NCI-H345 treated with DMSO at 0.1 percent for 48 hours (cell line): ENCODE results near the gene TIE1.

ENCODE experiments used
- DNase-seq: peaks from one replicate; lab custom pipeline; 2025; ENCODE audit not compliant: unreplicated experiment; lab: John Stamatoyannopoulos, UW

Gene TIE1

GRCh38 chr1:43334453-43335205 lies 33.8 kb downstream of the TIE1 start:
- DNase-seq = no peak

DNA sequence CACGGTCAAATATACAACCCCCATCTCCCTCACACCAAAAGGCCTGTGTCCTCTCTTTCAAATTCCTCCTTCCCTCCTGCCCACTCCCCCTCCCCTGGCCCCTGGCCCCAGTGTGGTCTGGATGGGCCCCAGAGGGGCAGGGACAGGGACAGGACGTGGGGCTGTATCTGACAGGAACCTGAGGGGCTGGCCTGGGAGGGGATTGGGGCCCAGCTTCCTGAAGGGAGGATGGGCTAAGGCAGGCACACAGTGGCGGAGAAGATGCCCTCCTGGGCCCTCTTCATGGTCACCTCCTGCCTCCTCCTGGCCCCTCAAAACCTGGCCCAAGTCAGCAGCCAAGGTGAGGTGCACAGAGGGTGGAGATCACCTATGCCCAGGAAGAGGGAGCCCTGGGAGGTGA lies 36.8 kb downstream of the TIE1 start, which contains the start of gene MPL:
TSS of gene MPL (plus strand) at position 231 of the 400 bp plus-strand sequence. CDS start at position 262, 31 bp downstream.
- DNase-seq = no peak

GRCh38 chr1:43338001-43338400 lies 37.2 kb downstream of the TIE1 start:
- DNase-seq = no peak

DNA sequence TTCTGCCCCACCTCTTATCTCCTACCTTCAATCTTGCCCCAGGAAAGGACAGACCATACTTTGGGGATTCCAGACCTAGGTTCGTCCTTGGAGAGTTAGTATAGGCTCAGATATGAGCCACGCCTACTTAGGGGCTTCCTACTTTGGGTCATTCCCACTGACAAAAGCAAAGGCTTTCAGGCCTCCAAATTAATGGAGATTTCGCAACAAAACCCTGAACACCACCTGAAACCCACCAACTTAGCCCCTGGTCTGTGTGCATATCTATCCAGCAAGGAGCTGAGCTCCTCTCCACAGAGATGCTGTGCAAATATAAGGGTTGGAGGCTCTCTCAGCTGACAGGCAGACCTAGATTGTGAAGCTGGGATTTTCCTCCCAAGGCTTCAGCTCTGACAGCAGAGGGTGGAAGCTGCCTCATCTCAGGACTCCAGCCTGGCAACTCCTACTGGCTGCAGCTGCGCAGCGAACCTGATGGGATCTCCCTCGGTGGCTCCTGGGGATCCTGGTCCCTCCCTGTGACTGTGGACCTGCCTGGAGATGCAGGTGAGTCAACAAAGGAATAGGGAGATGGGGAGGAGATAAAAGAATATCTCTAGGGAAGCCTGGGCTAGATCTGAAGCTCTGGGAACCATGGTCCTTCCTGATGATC lies 38.9 kb downstream of the TIE1 start:
- no peak for DNase-seq

DNA sequence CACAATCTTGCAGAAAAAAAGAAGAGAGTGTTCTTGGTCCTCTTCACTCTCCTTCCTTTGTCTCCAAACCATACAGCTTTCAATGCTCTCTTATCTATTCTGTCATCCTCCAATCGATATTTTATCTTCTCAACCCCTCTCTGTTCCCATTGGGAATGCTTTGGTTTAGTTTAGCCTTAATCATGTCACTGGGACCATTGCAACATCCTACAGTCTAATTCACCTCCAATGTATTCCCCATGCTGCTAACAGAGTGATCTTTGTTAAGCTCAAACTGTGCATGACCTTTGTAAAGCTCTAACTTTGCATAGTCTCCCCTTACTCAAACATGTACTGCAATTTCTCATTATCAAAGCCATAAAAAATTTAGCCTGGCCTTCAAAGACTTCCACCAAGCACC lies 39.8 kb downstream of the TIE1 start:
- DNase-seq = no peak

GRCh38 chr1:43344267-43344850 lies 43.6 kb downstream of the TIE1 start:
- no peak for DNase-seq

GRCh38 chr1:43345120-43345519 lies 44.3 kb downstream of the TIE1 start:
- DNase-seq = no peak

- no peak for DNase-seq
Measured at GRCh38 chr1:43346636-43347035, 45.9 kb downstream of the TIE1 start.

DNA sequence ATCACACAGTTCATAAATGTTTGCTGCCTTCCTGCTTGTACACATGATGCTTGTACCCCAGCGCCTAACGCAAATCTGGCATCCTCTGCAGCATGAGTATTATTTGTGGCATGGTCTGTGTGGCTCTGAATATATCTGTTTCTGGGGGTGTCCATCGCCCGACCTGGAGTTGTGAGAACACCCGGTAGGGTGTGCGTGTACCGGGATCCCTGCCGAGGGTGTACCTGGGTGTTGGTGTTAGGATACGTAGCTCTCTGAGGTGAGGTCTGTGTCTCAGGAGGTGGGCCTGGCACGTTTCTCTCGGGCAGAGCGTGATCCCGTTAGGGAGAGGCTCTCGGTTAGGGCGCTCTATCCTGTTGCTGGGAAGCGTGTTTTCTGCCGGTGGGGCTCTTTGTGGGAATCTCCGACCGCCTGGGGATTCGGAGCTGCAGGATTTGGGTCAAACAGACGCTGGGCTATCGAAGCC lies 47.6 kb downstream of the TIE1 start:
- DNase-seq = peak; percentile 55

DNA sequence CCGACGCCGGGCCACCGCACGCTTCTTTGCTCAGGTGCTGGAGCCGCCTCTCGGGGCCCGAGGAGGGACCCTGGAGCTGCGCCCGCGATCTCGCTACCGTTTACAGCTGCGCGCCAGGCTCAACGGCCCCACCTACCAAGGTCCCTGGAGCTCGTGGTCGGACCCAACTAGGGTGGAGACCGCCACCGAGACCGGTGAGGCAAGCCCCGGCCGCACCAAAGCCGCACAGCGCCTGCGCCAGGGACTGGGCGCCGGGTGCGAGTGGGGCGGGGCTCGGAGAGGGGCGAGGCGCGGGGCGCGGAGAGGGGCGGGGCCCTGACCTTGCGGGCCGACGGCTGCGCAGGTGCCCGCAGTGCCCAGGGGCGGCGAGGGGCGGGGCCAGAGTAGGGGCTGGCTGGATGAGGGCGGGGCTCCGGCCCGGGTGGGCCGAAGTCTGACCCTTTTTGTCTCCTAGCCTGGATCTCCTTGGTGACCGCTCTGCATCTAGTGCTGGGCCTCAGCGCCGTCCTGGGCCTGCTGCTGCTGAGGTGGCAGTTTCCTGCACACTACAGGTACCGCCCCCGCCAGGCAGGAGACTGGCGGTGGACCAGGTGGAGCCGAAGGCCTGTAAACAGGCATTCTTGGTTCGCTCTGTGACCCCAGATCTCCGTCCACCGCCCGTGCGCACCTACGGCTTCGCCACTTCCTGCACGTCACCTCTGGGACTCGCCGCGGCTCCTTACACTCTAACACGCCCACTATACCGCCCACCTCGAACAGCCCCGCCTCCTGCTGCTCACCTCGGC lies 48.2 kb downstream of the TIE1 start:
- peak; percentile 84 for DNase-seq

GRCh38 chr1:43349594-43350306 lies 49.0 kb downstream of the TIE1 start:
- no peak for DNase-seq

GRCh38 chr1:43350976-43351375 lies 50.2 kb downstream of the TIE1 start:
- no peak for DNase-seq

DNA sequence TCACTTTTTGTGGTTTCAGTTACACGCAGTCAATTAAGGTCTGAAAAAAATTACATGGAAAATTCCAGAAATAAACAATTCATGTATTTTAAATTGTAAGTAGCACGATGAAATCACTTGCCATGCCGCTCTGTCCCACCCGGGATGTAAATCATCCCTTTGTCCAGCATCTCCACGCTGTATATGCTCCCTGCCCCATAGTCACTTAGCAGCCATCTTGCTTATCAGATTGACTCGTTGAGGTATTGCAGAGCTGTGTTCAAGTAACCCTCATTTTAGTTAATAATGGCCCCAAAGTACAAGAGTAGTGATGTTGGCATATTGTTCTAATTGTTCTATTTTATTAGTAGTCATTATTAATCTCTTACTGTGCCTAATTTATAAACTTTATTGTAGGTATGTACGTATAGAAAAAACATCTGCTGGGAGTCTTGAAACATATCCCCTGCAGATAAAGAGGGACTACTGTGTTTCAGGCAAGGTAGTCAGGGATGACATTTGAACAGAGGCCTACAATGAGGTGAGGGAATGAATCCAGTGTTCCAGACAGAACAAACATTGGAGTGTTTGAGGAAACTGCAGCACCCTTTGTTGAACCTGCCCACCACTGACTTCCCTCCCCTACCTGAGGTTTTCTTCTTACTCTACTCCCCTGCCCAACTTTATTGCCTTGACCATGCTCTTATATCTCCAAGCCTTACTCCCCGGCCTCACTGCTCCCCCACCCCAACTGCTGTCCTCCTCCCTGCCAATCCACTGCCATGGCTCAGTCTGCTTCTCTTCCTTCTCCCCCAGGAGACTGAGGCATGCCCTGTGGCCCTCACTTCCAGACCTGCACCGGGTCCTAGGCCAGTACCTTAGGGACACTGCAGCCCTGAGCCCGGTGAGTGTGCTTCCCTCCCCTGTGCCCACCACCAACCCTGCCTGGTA lies 50.9 kb downstream of the TIE1 start:
- DNase-seq = no peak

GRCh38 chr1:43352351-43352705 lies 51.5 kb downstream of the TIE1 start:
- no peak for DNase-seq

- no peak for DNase-seq
Measured at GRCh38 chr1:43352881-43353280, 52.1 kb downstream of the TIE1 start.

DNA sequence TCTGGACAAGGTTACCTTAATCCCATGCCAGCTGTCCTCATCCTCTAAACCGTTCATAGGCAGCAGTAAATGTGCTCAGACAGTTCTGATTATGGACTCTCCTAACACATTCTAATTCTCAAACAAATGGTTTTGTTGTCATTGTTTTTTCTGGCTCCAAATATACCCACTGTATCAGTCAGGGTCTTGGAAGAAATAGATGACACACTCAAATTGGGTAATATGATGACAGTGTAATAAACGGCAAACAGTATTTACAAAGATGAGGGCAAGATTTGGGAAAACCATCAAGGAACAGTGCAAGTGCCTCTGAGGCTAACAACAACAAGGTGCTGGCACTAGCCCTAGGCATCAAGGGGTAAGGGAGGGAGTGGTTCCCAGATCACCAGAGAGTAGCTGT lies 53.7 kb downstream of the TIE1 start:
- no peak for DNase-seq

- no peak for DNase-seq
Measured at GRCh38 chr1:43354936-43355335, 54.2 kb downstream of the TIE1 start.

DNA sequence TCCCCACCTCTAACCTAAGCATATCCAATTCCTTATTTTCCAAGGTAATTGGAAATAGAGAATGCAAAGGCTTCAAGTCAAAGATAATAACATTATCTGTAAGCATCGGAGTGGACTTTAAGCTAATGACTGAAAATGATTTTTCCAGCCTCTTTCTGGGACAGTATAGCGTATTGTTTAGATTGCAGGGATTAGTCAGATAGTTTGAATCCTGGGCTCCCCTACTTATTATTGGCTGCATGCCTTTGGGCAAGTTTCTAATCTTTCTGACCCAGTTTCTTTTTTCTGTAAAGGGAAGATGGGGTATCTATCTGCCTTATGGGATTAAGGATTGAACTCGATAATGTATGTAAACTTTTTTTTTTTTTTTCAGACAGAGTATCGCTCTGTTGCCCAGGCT lies 56.5 kb downstream of the TIE1 start:
- DNase-seq = no peak

DNA sequence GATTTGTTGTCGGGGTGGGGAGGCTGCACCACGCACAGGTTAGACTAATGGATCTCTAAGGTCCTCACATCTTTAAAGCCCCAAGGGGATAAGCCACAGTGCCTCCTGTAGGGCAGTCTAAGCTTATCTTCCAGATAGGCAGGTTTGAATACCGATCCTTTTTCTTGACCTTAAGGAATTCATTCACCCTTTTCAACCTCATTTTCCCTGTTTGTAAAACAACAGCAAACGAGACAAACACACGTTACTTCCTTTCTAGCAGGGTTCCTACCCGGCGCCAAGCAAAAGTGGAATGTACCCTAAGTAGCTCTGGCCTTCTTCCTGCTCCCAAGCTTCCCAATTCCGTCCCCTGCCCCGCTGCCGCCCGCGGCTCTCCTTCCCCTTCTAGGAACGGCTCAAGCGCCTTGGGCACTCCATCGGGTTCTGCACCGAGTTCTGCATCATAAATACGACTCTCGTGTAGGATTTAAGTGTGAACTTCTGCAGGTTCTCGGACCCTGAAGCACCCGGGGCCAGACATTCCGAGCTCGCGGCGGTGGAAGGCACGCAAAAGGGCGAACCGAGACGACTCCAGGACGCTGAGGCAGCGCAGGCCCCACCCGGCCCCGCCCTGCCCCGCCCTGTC lies 57.5 kb downstream of the TIE1 start:
- DNase-seq = no peak
